GM18508 (cell line): ENCODE data around the gene SLC7A5.
"Not testable (repeated sequence)": the region's sequence is repeated elsewhere in the genome, so short reads cannot be mapped to it uniquely, and the experiment has no call there.

ENCODE experiments used
- ATAC-seq: cut with Tn5 transposase; IDR thresholded peaks from one replicate; pipeline ENCODE4 v1.9.1; 2021; ENCODE audit warnings: moderate number of reproducible peaks; ENCODE audit not compliant: insufficient read depth, unreplicated experiment

Gene SLC7A5

DNA sequence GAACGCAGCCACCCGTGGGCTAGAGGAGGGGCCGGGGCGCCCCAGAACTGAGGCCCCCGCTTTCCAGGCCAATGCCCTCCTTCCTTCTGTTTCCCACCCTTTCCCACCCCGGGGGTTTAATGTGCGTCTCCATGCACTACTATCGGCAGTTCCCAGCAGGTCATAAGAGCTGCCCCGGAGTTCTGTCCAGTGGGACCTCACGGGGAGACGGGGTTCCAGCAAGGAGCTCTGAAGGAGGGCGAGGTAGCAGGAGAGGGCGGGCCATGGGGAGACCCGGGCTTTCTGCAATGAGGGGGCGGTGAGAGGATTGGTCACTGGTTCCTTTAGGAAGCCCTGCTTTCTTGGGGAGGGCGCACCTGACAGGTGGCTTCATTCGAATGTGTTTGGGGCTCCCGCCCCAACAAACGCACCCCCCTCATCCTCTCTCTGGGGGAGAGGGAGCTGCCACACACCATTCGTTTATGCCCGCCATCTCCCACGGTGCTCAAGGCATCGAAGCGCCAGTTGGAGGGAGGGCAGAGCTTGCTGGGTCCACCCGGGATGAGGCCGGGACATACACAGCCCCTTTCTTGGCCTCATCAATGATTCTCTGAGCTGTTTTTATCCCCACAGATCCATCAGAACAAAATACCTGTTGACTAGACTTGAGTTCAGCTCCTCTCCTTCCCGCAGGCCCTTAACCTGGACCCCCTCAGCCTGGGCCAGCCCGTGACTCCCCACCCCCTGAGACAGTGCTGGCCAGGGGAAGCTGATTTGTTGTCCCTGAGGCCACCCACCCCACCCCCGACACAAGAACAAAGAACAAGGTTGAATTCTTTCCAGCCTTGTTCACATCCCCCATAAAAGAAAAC lies 44.1 kb downstream of the SLC7A5 start:
- ATAC-seq = no peak

DNA sequence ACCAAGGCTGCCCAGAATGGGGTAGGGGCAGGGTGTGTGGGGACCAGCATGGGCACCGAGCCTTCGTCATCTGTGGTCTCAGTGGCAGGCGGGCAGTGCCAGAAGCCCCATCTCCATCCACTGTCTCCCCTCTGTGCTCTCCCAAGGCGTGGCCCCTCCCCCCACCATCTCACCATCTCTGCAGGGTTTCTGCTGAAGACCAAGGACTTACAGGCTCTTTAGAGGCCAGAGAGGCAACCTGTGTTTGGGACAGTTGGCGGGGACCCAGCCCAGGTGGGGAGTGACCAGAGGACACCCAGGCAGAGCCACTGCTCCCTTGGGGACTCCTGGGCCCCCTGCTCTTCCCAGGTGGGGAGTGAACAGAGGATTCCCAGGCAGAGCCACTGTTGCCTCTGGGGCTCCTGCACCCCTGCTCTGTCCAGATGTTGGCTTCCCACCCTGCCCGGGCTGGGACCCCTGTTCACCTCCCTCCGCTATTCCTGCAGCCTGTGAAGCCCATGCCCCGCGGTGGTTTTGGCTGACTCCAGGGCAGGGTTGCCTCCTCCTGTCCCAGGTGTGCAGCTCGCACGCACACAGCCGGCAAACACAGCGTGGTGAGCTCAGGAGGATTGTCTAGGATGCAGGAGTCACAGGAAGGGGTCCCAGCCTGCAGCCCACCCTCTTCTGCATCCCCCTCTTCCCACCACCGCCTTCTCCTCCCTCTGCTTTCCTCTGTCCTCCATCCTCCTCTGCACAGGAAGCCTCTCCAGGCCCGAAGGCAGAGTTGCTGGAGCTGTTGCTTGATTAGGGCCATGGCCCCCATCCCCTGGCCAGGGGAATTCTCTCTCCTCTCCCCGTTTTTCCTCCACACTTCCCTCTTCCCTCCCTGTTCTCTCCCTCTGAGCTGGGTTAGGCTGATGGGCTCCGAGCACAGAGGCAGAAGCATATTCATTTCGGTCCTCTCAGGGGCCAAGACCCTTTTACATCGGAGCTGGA lies 45.0 kb downstream of the SLC7A5 start:
- ATAC-seq = no peak

DNA sequence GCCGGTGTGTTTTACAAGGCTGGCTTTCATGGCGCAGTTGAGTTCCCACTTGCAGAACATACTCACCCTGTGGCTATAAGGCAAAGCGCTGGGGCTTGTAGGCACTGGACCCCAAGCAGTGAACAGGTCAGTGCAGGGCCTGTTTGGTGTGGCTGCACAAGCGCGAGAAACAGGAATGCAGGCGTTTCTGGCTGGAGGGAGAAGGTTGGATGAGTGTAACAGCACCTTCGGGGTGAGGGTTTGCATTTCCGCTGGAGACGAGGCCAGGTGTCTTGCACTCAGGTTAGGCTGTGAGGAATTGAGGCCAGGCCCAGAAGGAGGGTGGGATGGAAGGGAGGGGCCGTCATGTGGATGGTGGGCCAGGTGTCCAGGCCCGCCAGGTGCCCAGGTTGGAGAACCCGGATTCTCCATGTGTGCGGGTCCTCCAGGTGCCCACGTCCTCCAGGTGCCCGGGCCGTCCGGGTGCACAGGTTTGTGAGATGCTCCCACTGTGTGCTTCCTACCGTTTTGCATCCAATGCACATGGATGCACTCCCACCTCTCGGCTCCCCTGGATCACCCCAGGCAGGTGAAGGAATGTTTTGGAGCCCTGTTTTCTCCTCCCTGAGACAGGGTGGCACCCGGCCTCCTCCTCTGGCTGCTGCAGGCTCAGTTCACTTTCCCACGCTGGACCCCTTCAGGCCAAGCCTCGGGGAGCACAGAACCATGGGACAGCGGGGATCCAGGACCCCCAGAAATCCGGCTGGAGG lies 46.0 kb downstream of the SLC7A5 start:
- no peak for ATAC-seq

- no peak for ATAC-seq
Observed at GRCh38 chr16:87822108-87822970, 47.0 kb downstream of the SLC7A5 start.

DNA sequence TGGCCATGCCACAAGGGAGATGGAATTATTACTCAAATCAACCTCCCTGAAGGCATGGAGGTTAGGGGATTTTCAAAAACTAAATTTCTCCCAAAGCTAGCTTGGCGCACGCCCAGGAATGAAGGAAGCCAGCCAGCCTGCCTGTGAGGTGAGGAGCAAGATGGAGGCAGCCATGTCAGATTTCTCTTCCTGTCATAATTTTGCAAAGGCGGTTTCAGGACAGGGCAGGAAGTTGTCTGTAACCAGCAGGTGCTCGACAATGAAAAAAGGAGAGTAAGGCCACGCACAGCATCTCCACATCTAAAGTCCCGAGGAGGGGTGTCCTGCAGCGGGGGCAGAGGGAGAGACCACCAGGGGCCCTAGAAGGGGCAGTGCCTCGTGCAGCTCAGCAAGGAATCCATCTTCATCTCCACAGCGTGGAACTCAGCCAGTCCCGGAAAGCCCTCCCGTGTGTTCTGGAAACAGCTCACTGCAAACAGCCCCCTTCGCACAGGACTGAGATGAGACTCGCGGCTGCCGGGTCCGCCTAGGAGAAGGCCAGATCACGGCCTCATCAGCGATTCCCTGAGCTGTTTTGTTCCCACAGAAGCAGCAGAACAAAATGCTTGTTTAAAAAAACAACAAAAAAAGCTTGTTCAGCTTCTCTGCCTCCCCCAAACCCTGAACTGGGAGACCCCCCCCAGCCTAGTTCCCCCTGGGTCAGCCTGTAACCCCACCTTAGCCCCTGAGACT lies 47.8 kb downstream of the SLC7A5 start:
- no peak for ATAC-seq

DNA sequence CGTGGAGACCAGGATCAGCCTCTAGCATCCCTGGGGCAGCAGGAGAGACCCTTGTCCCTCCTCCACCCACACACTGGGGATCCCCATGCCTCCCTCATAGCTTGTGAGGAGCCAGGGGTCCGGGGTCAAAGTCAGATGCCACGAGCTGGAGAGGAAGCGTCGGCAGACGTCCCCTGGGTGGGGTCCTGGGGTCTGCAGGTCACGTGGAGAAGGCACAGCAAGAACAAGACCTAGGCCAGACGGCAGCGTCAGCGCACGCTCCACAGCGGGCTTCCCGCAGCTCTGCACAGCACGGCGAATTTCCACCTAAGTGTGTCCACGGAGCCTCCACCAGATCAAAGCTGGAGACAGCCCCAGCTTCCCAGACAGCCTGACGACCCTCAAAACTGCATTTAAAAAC lies 49.3 kb downstream of the SLC7A5 start:
- no peak for ATAC-seq

GRCh38 chr16:87819282-87819681 lies 50.0 kb downstream of the SLC7A5 start:
- ATAC-seq = no peak

GRCh38 chr16:87818533-87819161 lies 50.7 kb downstream of the SLC7A5 start:
- no peak for ATAC-seq

DNA sequence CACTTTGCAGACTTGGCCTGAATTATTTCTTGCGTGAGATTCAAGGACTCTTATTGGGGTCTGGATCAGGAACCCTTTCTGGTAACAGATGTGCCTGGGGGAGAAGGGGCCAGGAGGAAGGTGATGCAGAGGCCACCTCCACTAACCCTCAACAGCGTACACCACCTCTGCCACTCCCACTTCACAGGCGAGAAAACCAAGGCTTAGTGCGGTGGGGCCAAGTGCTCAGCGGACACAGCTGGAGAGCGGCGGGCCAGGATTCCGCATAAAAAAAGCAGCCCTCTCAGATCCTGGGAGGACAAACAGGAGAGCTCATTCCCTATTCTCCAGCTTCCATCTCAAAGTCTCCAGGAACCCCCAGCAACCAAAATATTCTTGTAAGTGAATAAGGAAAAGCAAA lies 51.4 kb downstream of the SLC7A5 start:
- no peak for ATAC-seq

- ATAC-seq = not testable (repeated sequence)
Observed at GRCh38 chr16:87817370-87817769, 51.9 kb downstream of the SLC7A5 start.

DNA sequence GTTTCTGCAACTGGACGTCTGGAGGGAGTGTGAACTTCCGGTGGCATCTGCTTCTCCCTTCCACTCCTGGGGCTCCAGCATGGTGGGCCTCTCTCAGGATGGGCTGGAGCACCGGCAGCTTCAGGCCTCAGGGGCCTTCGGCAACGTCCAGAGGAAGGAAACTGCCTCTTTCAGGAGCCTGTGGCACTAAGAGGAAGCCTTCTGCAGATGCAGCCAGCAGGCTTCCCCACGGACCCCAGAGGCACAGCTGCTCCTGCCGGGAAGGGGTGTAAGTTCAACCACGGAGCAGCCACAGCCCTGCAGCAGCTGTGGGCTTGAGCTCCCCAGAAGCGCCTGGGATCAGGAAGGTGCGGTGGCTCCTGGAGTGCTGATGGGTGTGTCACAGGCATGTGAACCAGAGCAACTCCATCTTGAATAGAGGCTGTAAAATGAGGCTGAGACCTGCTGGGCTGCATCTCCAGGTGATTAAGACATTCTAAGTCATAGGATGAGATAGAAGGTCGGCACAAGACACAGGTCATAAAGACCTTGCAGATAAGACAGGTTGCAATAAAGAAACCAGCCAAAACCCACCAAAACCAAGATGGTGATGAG lies 52.7 kb downstream of the SLC7A5 start:
- no peak for ATAC-seq

DNA sequence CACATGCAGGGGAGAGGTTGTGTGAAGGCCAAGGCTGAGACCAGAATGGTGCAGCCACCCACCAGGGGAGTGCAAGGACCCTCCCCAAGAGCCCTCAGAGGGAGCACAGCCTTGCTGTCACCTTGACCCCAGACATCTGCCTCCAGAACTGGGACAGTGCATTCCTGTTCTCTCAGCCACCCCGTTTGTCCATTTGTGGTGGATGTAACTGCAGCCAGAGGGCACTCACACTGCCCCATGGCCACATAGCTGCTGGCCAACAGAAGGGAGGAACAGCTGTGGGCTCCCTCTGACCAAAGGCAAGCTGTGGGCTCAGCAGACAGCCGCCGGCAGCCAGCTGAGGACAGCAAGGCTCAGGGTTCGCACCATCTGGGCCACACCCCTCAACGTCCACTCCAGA lies 53.7 kb downstream of the SLC7A5 start:
- no peak for ATAC-seq

DNA sequence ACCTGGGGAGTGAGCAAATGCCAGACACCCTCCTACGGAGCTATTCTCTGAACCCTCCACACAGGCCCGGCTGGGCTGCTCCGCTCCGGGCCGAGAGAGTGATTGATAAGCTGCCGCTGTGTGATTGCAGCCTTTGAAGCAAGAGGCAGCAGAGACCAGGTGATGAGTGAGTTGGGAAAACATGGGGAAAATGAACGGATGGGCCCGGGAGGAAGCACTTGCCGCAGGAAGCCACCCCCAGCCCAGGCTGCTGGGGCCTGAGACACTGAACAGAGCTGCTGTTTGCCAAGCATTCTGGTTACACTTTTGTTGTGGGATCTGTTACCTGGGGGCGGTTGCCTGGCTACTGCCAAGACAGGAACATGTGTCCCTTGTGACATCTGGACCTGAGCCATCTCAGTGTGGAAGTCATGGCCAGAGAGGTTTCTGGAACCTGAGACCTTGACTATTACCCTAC lies 57.1 kb downstream of the SLC7A5 start:
- no peak for ATAC-seq

- ATAC-seq = not testable (repeated sequence)
Observed at GRCh38 chr16:87811454-87811853, 57.9 kb downstream of the SLC7A5 start.

GRCh38 chr16:87809150-87809902 lies 60.0 kb downstream of the SLC7A5 start:
- ATAC-seq = peak; percentile 26

DNA sequence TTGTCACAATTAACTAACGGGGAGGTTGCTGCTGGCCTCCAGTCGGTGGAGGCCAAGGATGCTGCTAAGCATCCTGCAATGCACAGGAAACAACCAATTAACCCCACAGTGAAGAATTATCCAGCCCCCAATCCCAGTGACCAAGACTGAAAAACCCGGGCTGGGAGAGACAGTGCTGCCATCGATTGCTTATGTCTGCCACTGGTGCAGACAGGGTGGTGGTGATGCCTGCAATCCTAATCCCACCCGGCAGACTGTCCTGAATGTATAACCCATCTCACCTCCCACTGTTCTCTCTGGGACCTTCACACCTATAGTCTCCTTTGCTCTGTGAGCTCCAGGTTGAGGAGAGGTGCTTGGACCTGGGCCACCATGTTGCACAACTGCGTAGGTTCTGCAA lies 61.2 kb downstream of the SLC7A5 start:
- no peak for ATAC-seq
